Activated CD4-positive, alpha-beta memory T cell treated with anti-CD3 and anti-CD28 coated beads, Interleukin-2, amount 10 ng/mL, durations not matched to agents 7 days and 5 days (primary cell): ENCODE data around the gene DPYSL5. TPM values are rescaled to one million over a fixed set of nuclear protein-coding genes. Genes with fewer than 3 reads are reported as not detected.

Source experiments
- CTCF ChIA-PET: fragments of 350-600 bp; sonication (Branson Sonifier 250); formaldehyde crosslinking; loops from one replicate; lab custom pipeline; 2021; ENCODE audit warnings: antibody characterized with exemption, inconsistent platforms; lab: Charles Lee
- POLR2A ChIA-PET: fragments of 350-600 bp; sonication (Branson Sonifier 250); formaldehyde crosslinking; loops from one replicate; lab custom pipeline; 2021; ENCODE audit warnings: antibody characterized with exemption; lab: Charles Lee
- DNase-seq: peaks from one replicate; pipeline ENCODE4 v3.0.0-alpha.2; 2020
- H3K27ac Mint-ChIP-seq: one replicate; pipeline ENCODE4 v1.8.0; 2021; ENCODE audit warnings: mild to moderate bottlenecking, mixed read lengths
- H3K27me3 Mint-ChIP-seq: one replicate; pipeline ENCODE4 v1.8.0; 2021; ENCODE audit warnings: mixed read lengths
- H3K36me3 Mint-ChIP-seq: one replicate; pipeline ENCODE4 v1.8.0; 2021; ENCODE audit warnings: low read depth, mixed read lengths
- H3K4me1 Mint-ChIP-seq: one replicate; pipeline ENCODE4 v1.8.0; 2021; ENCODE audit warnings: mixed read lengths
- H3K4me3 Mint-ChIP-seq: one replicate; pipeline ENCODE4 v1.8.0; 2021; ENCODE audit warnings: mild to moderate bottlenecking, mixed read lengths
- H3K9me3 Mint-ChIP-seq: one replicate; pipeline ENCODE4 v1.8.0; 2021; ENCODE audit warnings: mixed read lengths
- total RNA-seq, 2 experiments: library from RNA; stranded (reverse); gene quantifications; one replicate each; pipeline ENCODE4 v1.2.3, GENCODE V29; 2021

Gene DPYSL5
- total RNA-seq, 2 experiments from 2014 or later = not detected

GRCh38 chr2:26903676-26904075, 55.7 kb downstream of the DPYSL5 start:
- H3K4me1 Mint-ChIP-seq = no peaks in the 10 kb centered on the region
- peaks cover 8% of the 10 kb centered on the region for H3K27me3 Mint-ChIP-seq
- H3K36me3 Mint-ChIP-seq = no peaks in the 10 kb centered on the region
- no peak for DNase-seq
- H3K27ac Mint-ChIP-seq = no peak overlapping the region
- H3K4me3 Mint-ChIP-seq = no peak overlapping the region
- CTCF ChIA-PET = no interaction called here
- no peaks in the 10 kb centered on the region for H3K9me3 Mint-ChIP-seq
- POLR2A ChIA-PET = interaction anchor here (1.1 kb wide), 1 partner anchor 74 kb away, joined by 3 read pairs; no protein-coding TSS in a partner anchor

- no peak for DNase-seq
- Mint-ChIP-seq H3K36me3 (no peaks in the 10 kb centered on the region), H3K4me3 (no peak overlapping the region), H3K27me3 (peaks cover 14% of the 10 kb centered on the region), H3K9me3 (no peaks in the 10 kb centered on the region), H3K4me1 (no peaks in the 10 kb centered on the region), H3K27ac (no peak overlapping the region)
- CTCF ChIA-PET = no interaction called here
- POLR2A ChIA-PET = no interaction called here
Measured at GRCh38 chr2:26904839-26905238, 56.9 kb downstream of the DPYSL5 start.

- Mint-ChIP-seq H3K9me3 (no peaks in the 10 kb centered on the region), H3K4me1 (no peaks in the 10 kb centered on the region), H3K27ac (no peak overlapping the region), H3K27me3 (peaks cover 16% of the 10 kb centered on the region), H3K36me3 (no peaks in the 10 kb centered on the region), H3K4me3 (no peak overlapping the region)
- CTCF ChIA-PET = interaction anchor here (1.0 to 1.1 kb wide), 2 partner anchors 59 to 374 kb away, joined by 3 read pairs; no protein-coding TSS in a partner anchor
- POLR2A ChIA-PET = no interaction called here
- DNase-seq = no peak
Measured at GRCh38 chr2:26905341-26906198, 57.6 kb downstream of the DPYSL5 start.

GRCh38 chr2:26907416-26907815, 59.5 kb downstream of the DPYSL5 start:
- no peak overlapping the region for H3K27ac Mint-ChIP-seq
- ChIA-PET POLR2A (no interaction called here), CTCF (interaction anchor here (1.4 kb wide), 1 partner anchor 61 kb away, joined by 4 read pairs; no protein-coding TSS in a partner anchor)
- H3K27me3 Mint-ChIP-seq = peaks cover 16% of the 10 kb centered on the region
- DNase-seq = no peak
- H3K4me3 Mint-ChIP-seq = no peak overlapping the region
- no peaks in the 10 kb centered on the region for H3K36me3 Mint-ChIP-seq
- no peaks in the 10 kb centered on the region for H3K4me1 Mint-ChIP-seq
- H3K9me3 Mint-ChIP-seq = no peaks in the 10 kb centered on the region

- Mint-ChIP-seq H3K27ac (no peak overlapping the region), H3K4me3 (no peak overlapping the region), H3K4me1 (no peaks in the 10 kb centered on the region), H3K9me3 (no peaks in the 10 kb centered on the region), H3K27me3 (peaks cover 22% of the 10 kb centered on the region), H3K36me3 (no peaks in the 10 kb centered on the region)
- POLR2A ChIA-PET = no interaction called here
- CTCF ChIA-PET = no interaction called here
- no peak for DNase-seq
Measured at GRCh38 chr2:26910176-26910575, 62.2 kb downstream of the DPYSL5 start.

- no peaks in the 10 kb centered on the region for H3K4me1 Mint-ChIP-seq
- POLR2A ChIA-PET = no interaction called here
- H3K4me3 Mint-ChIP-seq = no peak overlapping the region
- H3K36me3 Mint-ChIP-seq = no peaks in the 10 kb centered on the region
- H3K27ac Mint-ChIP-seq = no peak overlapping the region
- peaks cover 19% of the 10 kb centered on the region for H3K27me3 Mint-ChIP-seq
- DNase-seq = no peak
- CTCF ChIA-PET = interaction anchor here (1.0 kb wide), 1 partner anchor 10 kb away, joined by 4 read pairs; no protein-coding TSS in a partner anchor
- no peaks in the 10 kb centered on the region for H3K9me3 Mint-ChIP-seq
Measured at GRCh38 chr2:26911911-26912861, 64.3 kb downstream of the DPYSL5 start.

GRCh38 chr2:26913606-26913998, 65.7 kb downstream of the DPYSL5 start:
- no peak for DNase-seq
- no peaks in the 10 kb centered on the region for H3K4me1 Mint-ChIP-seq
- no peaks in the 10 kb centered on the region for H3K36me3 Mint-ChIP-seq
- no peak overlapping the region for H3K27ac Mint-ChIP-seq
- no peak overlapping the region for H3K4me3 Mint-ChIP-seq
- H3K9me3 Mint-ChIP-seq = no peaks in the 10 kb centered on the region
- POLR2A ChIA-PET = no interaction called here
- H3K27me3 Mint-ChIP-seq = peaks cover 14% of the 10 kb centered on the region
- CTCF ChIA-PET = interaction anchor here (0.6 kb wide), 1 partner anchor 600 kb away, joined by 3 read pairs; no protein-coding TSS in a partner anchor

GRCh38 chr2:26913999-26914658, 66.2 kb downstream of the DPYSL5 start:
- H3K4me1 Mint-ChIP-seq = no peaks in the 10 kb centered on the region
- H3K4me3 Mint-ChIP-seq = no peak overlapping the region
- CTCF ChIA-PET = interaction anchor here (0.6 kb wide), 1 partner anchor 600 kb away, joined by 3 read pairs; no protein-coding TSS in a partner anchor
- POLR2A ChIA-PET = no interaction called here
- H3K27ac Mint-ChIP-seq = no peak overlapping the region
- no peaks in the 10 kb centered on the region for H3K9me3 Mint-ChIP-seq
- no peaks in the 10 kb centered on the region for H3K36me3 Mint-ChIP-seq
- H3K27me3 Mint-ChIP-seq = peaks cover 12% of the 10 kb centered on the region
- no peak for DNase-seq

- Mint-ChIP-seq H3K9me3 (no peaks in the 10 kb centered on the region), H3K4me3 (no peak overlapping the region), H3K36me3 (no peaks in the 10 kb centered on the region), H3K27me3 (peaks cover 14% of the 10 kb centered on the region), H3K4me1 (no peaks in the 10 kb centered on the region), H3K27ac (no peak overlapping the region)
- POLR2A ChIA-PET = no interaction called here
- DNase-seq = no peak
- CTCF ChIA-PET = no interaction called here
Measured at GRCh38 chr2:26914659-26915310, 66.9 kb downstream of the DPYSL5 start.

GRCh38 chr2:26915316-26915715, 67.4 kb downstream of the DPYSL5 start:
- Mint-ChIP-seq H3K4me3 (no peak overlapping the region), H3K9me3 (no peaks in the 10 kb centered on the region), H3K27ac (no peak overlapping the region), H3K27me3 (peaks cover 12% of the 10 kb centered on the region), H3K36me3 (no peaks in the 10 kb centered on the region), H3K4me1 (no peaks in the 10 kb centered on the region)
- CTCF ChIA-PET = no interaction called here
- POLR2A ChIA-PET = no interaction called here
- DNase-seq = no peak

- Mint-ChIP-seq H3K27me3 (peaks cover 12% of the 10 kb centered on the region), H3K27ac (no peak overlapping the region), H3K9me3 (no peaks in the 10 kb centered on the region), H3K36me3 (no peaks in the 10 kb centered on the region), H3K4me1 (no peaks in the 10 kb centered on the region), H3K4me3 (no peak overlapping the region)
- no peak for DNase-seq
- CTCF ChIA-PET = no interaction called here
- POLR2A ChIA-PET = no interaction called here
Measured at GRCh38 chr2:26916128-26916692, 68.3 kb downstream of the DPYSL5 start.
